Fibroblast of the aortic adventitia (primary cell): Measurements from ENCODE around the gene PARD6B. TPM values are rescaled to one million over a fixed set of nuclear protein-coding genes. Genes with fewer than 3 reads are reported as not detected.

Experiments
- DNase-seq: peaks from one replicate; pipeline ENCODE4 v3.0.0-alpha.2; 2010; ENCODE audit warnings: low read depth
- H3K4me3 ChIP-seq: 2 replicates; pipeline ENCODE4 v1.5.1; 2011; ENCODE audit warnings: low read depth, mild to moderate bottlenecking, control low read depth, low read length, moderate library complexity
- CTCF ChIP-seq: IDR thresholded peaks from 2 replicates; pipeline ENCODE4 v1.5.1; 2011; ENCODE audit warnings: mild to moderate bottlenecking, low read length, control low read depth, inconsistent platforms; ENCODE audit not compliant: insufficient read depth
- total RNA-seq: library from RNA; depleted of rRNA; stranded (reverse); fragments of >200 nt; gene quantifications from 2 replicates; pipeline ENCODE4 v1.2.3, GENCODE V29; 2012; ENCODE audit warnings: low replicate concordance

The PARD6B gene
- total RNA-seq, 1 donor = 1.5 TPM

- TF ChIP-seq CTCF = no peak
- no peak for DNase-seq
- no peak overlapping the region for H3K4me3 ChIP-seq
Measured at GRCh38 chr20:50801747-50802125, 70.4 kb downstream of the PARD6B start.

- TF ChIP-seq CTCF = no peak
- DNase-seq = no peak
- H3K4me3 ChIP-seq = no peak overlapping the region
Measured at GRCh38 chr20:50802289-50802688, 70.9 kb downstream of the PARD6B start.

GRCh38 chr20:50804437-50805348 lies 73.3 kb downstream of the PARD6B start:
- H3K4me3 ChIP-seq = no peak overlapping the region
- no peak for DNase-seq
- TF ChIP-seq CTCF = no peak

GRCh38 chr20:50805349-50805684 lies 73.9 kb downstream of the PARD6B start:
- no peak overlapping the region for H3K4me3 ChIP-seq
- no peak for TF ChIP-seq CTCF
- no peak for DNase-seq

GRCh38 chr20:50806126-50806768 lies 74.9 kb downstream of the PARD6B start:
- no peak for DNase-seq
- no peak for TF ChIP-seq CTCF
- no peak overlapping the region for H3K4me3 ChIP-seq

Other genes starting within 250 kb of the PARD6B start
- 19.9 and 32.4 TPM in 2 replicates for gene PTPN1, start 221.2 kb upstream of the PARD6B start, total RNA-seq
- gene RIPOR3, start 40.0 kb upstream of the PARD6B start, total RNA-seq = 1.6 and 6.5 TPM in 2 replicates
- 1.5 and 2.7 TPM in 2 replicates for gene BCAS4, start 63.5 kb downstream of the PARD6B start, total RNA-seq
- gene ADNP, start 199.9 kb downstream of the PARD6B start, total RNA-seq = 31.2 and 35.4 TPM in 2 replicates
- gene DPM1, start 227.0 kb downstream of the PARD6B start, total RNA-seq = 52.3 and 70.8 TPM in 2 replicates
- gene MOCS3, start 227.2 kb downstream of the PARD6B start, total RNA-seq = 3.8 and 7.9 TPM in 2 replicates